IMR-90 (cell line): ENCODE results near the gene CXADR. TPM values are rescaled to one million over a fixed set of nuclear protein-coding genes. Genes with fewer than 3 reads are reported as not detected.

Experiments used
- ATAC-seq: fragments of 200-7000 bp; cut with Tn5 transposase; 2 replicates; pipeline ENCODE4 v1.9.1; 2020; ENCODE audit warnings: low read depth, mild to moderate bottlenecking, moderate library complexity
- BruUV-seq: library from RNA; stranded (reverse); fragments of 400-500 nt; replicated peaks from 2 replicates; lab custom pipeline; 2021; lab: Mats Ljungman, UMichigan
- CTCF ChIA-PET: fragments of 300-600 bp; formaldehyde crosslinking; extraction: SDS; loops from one replicate; lab custom pipeline; 2021; ENCODE audit warnings: antibody characterized with exemption; lab: Yijun Ruan, JAX
- POLR2A ChIA-PET: fragments of 300-600 bp; sonication (Branson Sonifier 250); formaldehyde crosslinking; loops from one replicate; lab custom pipeline; 2022; ENCODE audit warnings: antibody characterized with exemption; ENCODE audit not compliant: unreplicated experiment; lab: Charles Lee
- DNase-seq: peaks from one replicate; pipeline ENCODE4 v3.0.0; 2013
- H2AFZ ChIP-seq: replicated peaks from 2 replicates; pipeline ENCODE3; 2013; ENCODE audit warnings: low read length, mild to moderate bottlenecking; ENCODE audit not compliant: poor library complexity
- H2AK5ac ChIP-seq: 2 replicates; pipeline ENCODE4 v1.6.1; 2013; ENCODE audit warnings: low read depth, low read length, inconsistent platforms
- H2AK9ac ChIP-seq: replicated peaks from 2 replicates; pipeline ENCODE3; 2013; ENCODE audit warnings: mild to moderate bottlenecking, low read depth, low read length, moderate library complexity; ENCODE audit not compliant: poor library complexity
- H2BK120ac ChIP-seq: 2 replicates; pipeline ENCODE4 v1.6.1; 2013; ENCODE audit warnings: low read depth, low read length, inconsistent platforms
- H2BK15ac ChIP-seq: 3 replicates; pipeline ENCODE4 v1.6.1; 2013; ENCODE audit warnings: low read depth, low read length, inconsistent platforms
- H2BK20ac ChIP-seq: 2 replicates; pipeline ENCODE4 v1.6.1; 2013; ENCODE audit warnings: low read depth, mild to moderate bottlenecking, inconsistent platforms, low read length, moderate library complexity
- H2BK5ac ChIP-seq: 2 replicates; pipeline ENCODE4 v1.6.1; 2013; ENCODE audit warnings: mild to moderate bottlenecking, low read depth, low read length, inconsistent platforms; ENCODE audit not compliant: poor library complexity, severe bottlenecking
- H3K14ac ChIP-seq: replicated peaks from 2 replicates; pipeline ENCODE4 v1.6.1; 2013; ENCODE audit warnings: low read depth, low read length, inconsistent platforms
- H3K18ac ChIP-seq: 2 replicates; pipeline ENCODE4 v1.6.1; 2013; ENCODE audit warnings: low read depth, low read length, control low read depth
- H3K23ac ChIP-seq: 2 replicates; pipeline ENCODE4 v1.6.1; 2013; ENCODE audit warnings: low read depth, low read length, inconsistent platforms
- H3K27ac ChIP-seq: 2 replicates; pipeline ENCODE4 v1.5.1; 2013; ENCODE audit warnings: mild to moderate bottlenecking, control low read depth, low read length; ENCODE audit not compliant: insufficient read depth
- H3K27me3 ChIP-seq: 2 replicates; pipeline ENCODE4 v1.6.1; 2013; ENCODE audit warnings: low read length; ENCODE audit not compliant: control insufficient read depth, insufficient read depth
- H3K36me3 ChIP-seq: 2 replicates; pipeline ENCODE4 v1.6.1; 2013; ENCODE audit warnings: low read length, mixed read lengths; ENCODE audit not compliant: control insufficient read depth, insufficient read depth
- H3K4ac ChIP-seq: 2 replicates; pipeline ENCODE4 v1.6.1; 2013; ENCODE audit warnings: low read depth, low read length, inconsistent platforms
- H3K4me1 ChIP-seq: 2 replicates; pipeline ENCODE4 v1.6.1; 2013; ENCODE audit warnings: low read length, mixed read lengths; ENCODE audit not compliant: control insufficient read depth, insufficient read depth
- H3K4me2 ChIP-seq: 2 replicates; pipeline ENCODE4 v1.6.1; 2013; ENCODE audit warnings: low read depth, mild to moderate bottlenecking, control low read depth, low read length, moderate library complexity
- H3K4me3 ChIP-seq: 2 replicates; pipeline ENCODE4 v1.5.1; 2013; ENCODE audit warnings: low read depth, mild to moderate bottlenecking, control low read depth, low read length, moderate library complexity; ENCODE audit not compliant: insufficient read depth
- H3K56ac ChIP-seq: 2 replicates; pipeline ENCODE4 v1.6.1; 2013; ENCODE audit warnings: low read length, inconsistent platforms; ENCODE audit not compliant: insufficient read depth; ENCODE audit errors: extremely low read depth
- H3K79me1 ChIP-seq, 2 experiments: 2 replicates each; pipeline ENCODE4 v1.6.1; 2013; ENCODE audit warnings: low read length in 2 of 2, inconsistent platforms in 1 of 2, low read depth in 1 of 2
- H3K9ac ChIP-seq: 2 replicates; pipeline ENCODE4 v1.6.1; 2013; ENCODE audit warnings: low read depth, low read length, control low read depth
- H3K9me1 ChIP-seq: 2 replicates; pipeline ENCODE4 v1.6.1; 2013; ENCODE audit warnings: low read length, inconsistent platforms; ENCODE audit not compliant: insufficient read depth
- H3K9me3 ChIP-seq: 2 replicates; pipeline ENCODE4 v1.6.1; 2013; ENCODE audit warnings: low read length; ENCODE audit not compliant: control insufficient read depth, insufficient read depth
- H4K20me1 ChIP-seq: 2 replicates; pipeline ENCODE4 v1.6.1; 2013; ENCODE audit warnings: low read length, inconsistent platforms; ENCODE audit not compliant: insufficient read depth
- H4K5ac ChIP-seq: 2 replicates; pipeline ENCODE4 v1.6.1; 2013; ENCODE audit warnings: mild to moderate bottlenecking, low read depth, low read length, control low read depth
- H4K8ac ChIP-seq, 2 experiments: 2 replicates each; pipeline ENCODE4 v1.6.1; 2013; ENCODE audit warnings: low read depth in 2 of 2, low read length in 2 of 2, control low read depth in 1 of 2, inconsistent platforms in 1 of 2
- H4K91ac ChIP-seq: 2 replicates; pipeline ENCODE4 v1.6.1; 2013; ENCODE audit warnings: low read depth, low read length, inconsistent platforms; ENCODE audit not compliant: insufficient read depth
- CEBPB ChIP-seq: IDR thresholded peaks from 2 replicates; pipeline ENCODE4 v1.6.1; 2012; ENCODE audit warnings: low read depth, low read length, improper control_type of control experiment
- CHD1 ChIP-seq: IDR thresholded peaks from 2 replicates; pipeline ENCODE4 v1.6.1; 2012; ENCODE audit warnings: low read depth, low read length, improper control_type of control experiment
- ELK1 ChIP-seq: fragments of 150-350 bp; IDR thresholded peaks from 2 replicates; pipeline ENCODE4 v1.6.1; 2016; ENCODE audit warnings: low read depth, mild to moderate bottlenecking, low read length, moderate library complexity, borderline replicate concordance
- FOS ChIP-seq: fragments of 150-350 bp; IDR thresholded peaks from 2 replicates; pipeline ENCODE4 v1.6.1; 2016; ENCODE audit warnings: low read depth, low read length
- MAFK ChIP-seq: IDR thresholded peaks from 2 replicates; pipeline ENCODE4 v1.6.1; 2012; ENCODE audit warnings: low read depth, low read length, improper control_type of control experiment
- MAZ ChIP-seq: IDR thresholded peaks from 2 replicates; pipeline ENCODE4 v1.6.1; 2012; ENCODE audit warnings: low read depth, mild to moderate bottlenecking, low read length, improper control_type of control experiment, moderate library complexity, borderline replicate concordance
- MXI1 ChIP-seq: IDR thresholded peaks from 2 replicates; pipeline ENCODE4 v1.6.1; 2012; ENCODE audit warnings: low read depth, mild to moderate bottlenecking, low read length, moderate library complexity, borderline replicate concordance
- POLR2A ChIP-seq: IDR thresholded peaks from 2 replicates; pipeline ENCODE4 v1.6.1; 2012; ENCODE audit warnings: mild to moderate bottlenecking, low read depth, low read length
- RAD21 ChIP-seq: IDR thresholded peaks from 2 replicates; pipeline ENCODE4 v1.6.1; 2012; ENCODE audit warnings: low read length, improper control_type of control experiment
- RCOR1 ChIP-seq: IDR thresholded peaks from 2 replicates; pipeline ENCODE4 v1.6.1; 2012; ENCODE audit warnings: mild to moderate bottlenecking, low read length, improper control_type of control experiment; ENCODE audit not compliant: insufficient replicate concordance
- RFX5 ChIP-seq: IDR thresholded peaks from 2 replicates; pipeline ENCODE4 v1.8.0; 2012; ENCODE audit warnings: low read depth, mild to moderate bottlenecking, low read length, moderate library complexity
- SMC3 ChIP-seq: fragments of 150-350 bp; IDR thresholded peaks from 2 replicates; pipeline ENCODE4 v1.6.1; 2016; ENCODE audit warnings: low read depth, mild to moderate bottlenecking, antibody characterized with exemption, low read length, moderate library complexity
- USF2 ChIP-seq: fragments of 150-350 bp; IDR thresholded peaks from 2 replicates; pipeline ENCODE4 v1.6.1; 2017; ENCODE audit warnings: mild to moderate bottlenecking, antibody characterized with exemption, low read length, low read depth
- WGBS, 2 experiments: methylation state at CpG; one replicate each; pipeline versions ENCODE4 v1.1.5 to v1.1.7; 2013; ENCODE audit warnings: missing lambda C conversion rate in 2 of 2; ENCODE audit not compliant: insufficient read length in 1 of 2; ENCODE audit errors: extremely low coverage in 2 of 2; 5-methylcytosine and 5-hydroxymethylcytosine counted together
- dilution Hi-C: fragments of 300-500 bp; cut with HindIII; formaldehyde crosslinking; loops from one replicate; pipeline ENCODE4 v1.14.3; 2018; ENCODE audit warnings: low sequenced_read_pairs; ENCODE audit not compliant: unreplicated experiment
- in situ Hi-C: fragments of 300-500 bp; cut with MboI; formaldehyde crosslinking; loops from 3 replicates; pipeline ENCODE4 v1.14.3; 2019; ENCODE audit warnings: low sequenced_read_pairs, inconsistent platforms, mixed read lengths
- intact Hi-C: fragments of 100-400 bp; cut with micrococcal nuclease; formaldehyde crosslinking; loops from 2 replicates; pipeline ENCODE4 v1.10.0; 2022
- polyA plus RNA-seq, 3 experiments: library from polyadenylated mRNA; depleted of rRNA; stranded (reverse); fragments of >200 nt; gene quantifications; 2 replicates each; pipeline ENCODE4 v1.2.3, GENCODE V29; 2012; ENCODE audit warnings: low replicate concordance in 1 of 3
- total RNA-seq: library from RNA; depleted of rRNA; stranded (reverse); fragments of >200 nt; gene quantifications from 2 replicates; pipeline ENCODE4 v1.2.3, GENCODE V29; 2012
- TF ChIP-seq, protein P1 (sequence below): conservative IDR thresholded peaks from 2 replicates; pipeline ENCODE4 v1.5.1; 2012; ENCODE audit warnings: mild to moderate bottlenecking, low read depth, low read length, improper control_type of control experiment

CXADR gene
- total and polyA plus RNA-seq, 2 of the 4 experiments (the other 2 are of a cell fraction) = 0.21 to 1.1 TPM

DNA sequence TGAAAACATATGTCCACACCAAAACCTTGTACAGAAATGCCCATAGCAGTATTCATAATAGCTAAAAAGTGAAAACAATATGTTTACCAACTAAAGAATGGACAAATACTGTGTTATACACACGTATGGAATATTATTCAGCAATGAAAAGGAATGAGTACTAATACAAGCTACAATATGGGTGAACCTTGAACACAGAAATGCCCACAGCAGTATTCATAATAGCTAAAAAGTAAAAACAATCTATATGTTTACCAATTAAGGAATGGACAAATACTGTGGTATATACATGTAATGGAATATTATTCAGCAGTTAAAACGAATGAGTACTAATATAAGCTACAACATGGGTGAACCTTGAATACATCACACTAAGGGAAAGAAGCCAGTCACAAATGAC lies 96.8 kb downstream of the CXADR start:
- Histone ChIP-seq H2AK5ac (no peak overlapping the region), H4K91ac (no peak overlapping the region), H3K14ac (no peak overlapping the region), H3K79me1 (peaks cover 15 to 17% of the 10 kb centered on the region in 2 experiments; a peak in 3 of 4 replicates), H4K8ac (no peak overlapping the region), H3K4me1 (peaks cover 4% of the 10 kb centered on the region), H2BK120ac (no peak overlapping the region), H2AK9ac (no peak overlapping the region), H3K27me3 (no peaks in the 10 kb centered on the region), H4K5ac (no peak overlapping the region), H2AFZ (no peak overlapping the region), H3K4me3 (no peak overlapping the region), H3K27ac (no peak overlapping the region), H3K4me2 (no peak overlapping the region), H3K56ac (no peak overlapping the region), H2BK15ac (no peak overlapping the region), H3K9me3 (no peaks in the 10 kb centered on the region), H2BK20ac (no peak overlapping the region), H3K36me3 (peaks cover 10% of the 10 kb centered on the region), H3K4ac (no peak overlapping the region), H4K20me1 (no peaks in the 10 kb centered on the region; the same call in none of the 2 replicates), H3K9ac (no peak overlapping the region), H2BK5ac (no peak overlapping the region), H3K18ac (no peak overlapping the region), H3K23ac (no peak overlapping the region), H3K9me1 (peaks cover 3% of the 10 kb centered on the region)
- CTCF ChIA-PET = no interaction called here
- DNase-seq (no peak), ATAC-seq (no peak)
- BruUV-seq = no TSS peak
- intact Hi-C loops (loop anchor here (5.0 to 10.0 kb wide), 3 partner anchors 145 to 912 kb away; no protein-coding TSS in a partner anchor), dilution Hi-C loops (no loop called here), in situ Hi-C loops (no loop called here)
- POLR2A ChIA-PET = no interaction called here
- no CpG with 5 or more reads among the region's 2 CpGs for WGBS, 2 experiments
- TF ChIP-seq MAZ = no peak
- TF ChIP-seq MXI1 = no peak
- no peak for TF ChIP-seq FOS
- no peak for TF ChIP-seq CHD1
- no peak for TF ChIP-seq SMC3
- no peak for TF ChIP-seq CEBPB
- TF ChIP-seq MAFK = no peak
- TF ChIP-seq USF2 = no peak
- no peak for TF ChIP-seq POLR2A
- TF ChIP-seq RCOR1 = no peak
- TF ChIP-seq ELK1 = no peak
- no peak for TF ChIP-seq RAD21
- TF ChIP-seq, protein P1, sequence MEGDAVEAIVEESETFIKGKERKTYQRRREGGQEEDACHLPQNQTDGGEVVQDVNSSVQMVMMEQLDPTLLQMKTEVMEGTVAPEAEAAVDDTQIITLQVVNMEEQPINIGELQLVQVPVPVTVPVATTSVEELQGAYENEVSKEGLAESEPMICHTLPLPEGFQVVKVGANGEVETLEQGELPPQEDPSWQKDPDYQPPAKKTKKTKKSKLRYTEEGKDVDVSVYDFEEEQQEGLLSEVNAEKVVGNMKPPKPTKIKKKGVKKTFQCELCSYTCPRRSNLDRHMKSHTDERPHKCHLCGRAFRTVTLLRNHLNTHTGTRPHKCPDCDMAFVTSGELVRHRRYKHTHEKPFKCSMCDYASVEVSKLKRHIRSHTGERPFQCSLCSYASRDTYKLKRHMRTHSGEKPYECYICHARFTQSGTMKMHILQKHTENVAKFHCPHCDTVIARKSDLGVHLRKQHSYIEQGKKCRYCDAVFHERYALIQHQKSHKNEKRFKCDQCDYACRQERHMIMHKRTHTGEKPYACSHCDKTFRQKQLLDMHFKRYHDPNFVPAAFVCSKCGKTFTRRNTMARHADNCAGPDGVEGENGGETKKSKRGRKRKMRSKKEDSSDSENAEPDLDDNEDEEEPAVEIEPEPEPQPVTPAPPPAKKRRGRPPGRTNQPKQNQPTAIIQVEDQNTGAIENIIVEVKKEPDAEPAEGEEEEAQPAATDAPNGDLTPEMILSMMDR = no peak
- TF ChIP-seq RFX5 = no peak
